Right lobe of liver (tissue), 4 donors: ENCODE measurements around the gene ARL4C.

ENCODE experiments used
- POLR2A ChIP-seq: fragments of 450-650 bp; IDR thresholded peaks from one replicate; pipeline ENCODE4 v1.6.1; 2017; ENCODE audit warnings: antibody characterized with exemption, mild to moderate bottlenecking
- TF ChIP-seq, protein P1 (sequence below), 4 donors: fragments of 200-600 bp in 3 of 4; fragments of 450-650 bp in 1 of 4; IDR thresholded peaks; one replicate each; pipeline versions ENCODE4 v1.5.1 to v1.8.0; 2016 to 2022; ENCODE audit warnings: antibody characterized with exemption in 4 of 4, mild to moderate bottlenecking in 2 of 4
- donor health status: DM: no; HTN: no; CAD: no.
- donor health status: DM: no; HTN: no; CAD: no.
- donor health status: DM: no; HTN: yes; CAD: no.

DNA sequence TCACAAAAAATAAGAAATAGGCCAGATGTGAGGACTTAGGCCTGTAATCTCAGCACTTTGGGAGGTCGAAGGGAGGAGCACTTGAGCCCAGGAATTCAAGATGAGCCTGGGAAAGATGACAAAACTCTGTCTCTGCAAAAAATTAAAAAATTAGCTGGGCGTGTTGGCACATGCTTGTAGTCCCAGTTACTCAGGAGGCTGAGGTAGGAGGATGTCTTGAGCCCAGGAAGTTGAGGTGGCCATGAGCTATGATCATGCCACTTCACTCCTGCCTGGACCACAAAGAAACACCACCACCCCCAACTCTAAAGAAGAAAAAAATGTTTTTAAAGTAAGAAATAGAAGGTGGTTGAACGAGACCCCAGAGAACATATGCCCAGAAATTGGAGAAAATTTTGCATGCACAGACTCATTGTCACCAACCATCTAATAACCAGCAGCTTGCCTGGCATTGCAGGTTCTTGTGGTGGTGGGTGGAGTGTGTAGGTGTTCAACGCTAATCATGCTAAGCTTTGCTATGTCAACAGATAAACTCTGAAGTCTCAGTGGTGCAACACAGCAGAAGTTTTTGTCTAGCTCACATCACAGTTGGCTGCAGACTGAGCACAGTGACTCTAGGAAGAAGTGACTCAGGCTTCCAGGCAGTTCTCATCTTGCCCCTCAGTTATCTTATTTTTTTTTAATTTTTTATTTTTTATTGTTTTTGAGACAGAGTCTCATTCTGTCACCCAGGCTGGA, 18.6 kb downstream of the ARL4C start:
- TF ChIP-seq, protein P1, sequence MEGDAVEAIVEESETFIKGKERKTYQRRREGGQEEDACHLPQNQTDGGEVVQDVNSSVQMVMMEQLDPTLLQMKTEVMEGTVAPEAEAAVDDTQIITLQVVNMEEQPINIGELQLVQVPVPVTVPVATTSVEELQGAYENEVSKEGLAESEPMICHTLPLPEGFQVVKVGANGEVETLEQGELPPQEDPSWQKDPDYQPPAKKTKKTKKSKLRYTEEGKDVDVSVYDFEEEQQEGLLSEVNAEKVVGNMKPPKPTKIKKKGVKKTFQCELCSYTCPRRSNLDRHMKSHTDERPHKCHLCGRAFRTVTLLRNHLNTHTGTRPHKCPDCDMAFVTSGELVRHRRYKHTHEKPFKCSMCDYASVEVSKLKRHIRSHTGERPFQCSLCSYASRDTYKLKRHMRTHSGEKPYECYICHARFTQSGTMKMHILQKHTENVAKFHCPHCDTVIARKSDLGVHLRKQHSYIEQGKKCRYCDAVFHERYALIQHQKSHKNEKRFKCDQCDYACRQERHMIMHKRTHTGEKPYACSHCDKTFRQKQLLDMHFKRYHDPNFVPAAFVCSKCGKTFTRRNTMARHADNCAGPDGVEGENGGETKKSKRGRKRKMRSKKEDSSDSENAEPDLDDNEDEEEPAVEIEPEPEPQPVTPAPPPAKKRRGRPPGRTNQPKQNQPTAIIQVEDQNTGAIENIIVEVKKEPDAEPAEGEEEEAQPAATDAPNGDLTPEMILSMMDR (IDR thresholded peaks at IDR 0.05), result no peak
- TF ChIP-seq POLR2A, result no peak
